Adipocyte (in vitro differentiated cells): Measurements from ENCODE around the gene CDH5.
A peak's percentile ranks its signal among the peaks of the same experiment; 100 is the strongest.

Source experiments
- DNase-seq: peaks from one replicate; pipeline ENCODE4 v3.0.0-alpha.2; 2015; ENCODE audit warnings: low read depth
- H3K27me3 ChIP-seq: replicated peaks from 2 replicates; pipeline ENCODE4 v1.7.0; 2013; ENCODE audit warnings: mild to moderate bottlenecking, low read length, moderate library complexity; ENCODE audit not compliant: control insufficient read depth, insufficient read depth
- H3K36me3 ChIP-seq: 2 replicates; pipeline ENCODE4 v1.7.0; 2013; ENCODE audit warnings: low read length, mild to moderate bottlenecking, moderate library complexity; ENCODE audit not compliant: control insufficient read depth, insufficient read depth, severe bottlenecking
- H3K4me1 ChIP-seq: 2 replicates; pipeline ENCODE4 v1.7.0; 2013; ENCODE audit warnings: mild to moderate bottlenecking, low read length, moderate library complexity; ENCODE audit not compliant: control insufficient read depth, insufficient read depth
- H3K4me3 ChIP-seq: 2 replicates; pipeline ENCODE4 v1.7.0; 2013; ENCODE audit warnings: mild to moderate bottlenecking, low read length, moderate library complexity
- H3K9ac ChIP-seq: 2 replicates; pipeline ENCODE4 v1.7.0; 2013; ENCODE audit warnings: mild to moderate bottlenecking, low read length, moderate library complexity
- H3K9me3 ChIP-seq: 2 replicates; pipeline ENCODE4 v1.7.0; 2013; ENCODE audit warnings: mild to moderate bottlenecking, low read length, moderate library complexity; ENCODE audit not compliant: control insufficient read depth

The CDH5 gene

DNA sequence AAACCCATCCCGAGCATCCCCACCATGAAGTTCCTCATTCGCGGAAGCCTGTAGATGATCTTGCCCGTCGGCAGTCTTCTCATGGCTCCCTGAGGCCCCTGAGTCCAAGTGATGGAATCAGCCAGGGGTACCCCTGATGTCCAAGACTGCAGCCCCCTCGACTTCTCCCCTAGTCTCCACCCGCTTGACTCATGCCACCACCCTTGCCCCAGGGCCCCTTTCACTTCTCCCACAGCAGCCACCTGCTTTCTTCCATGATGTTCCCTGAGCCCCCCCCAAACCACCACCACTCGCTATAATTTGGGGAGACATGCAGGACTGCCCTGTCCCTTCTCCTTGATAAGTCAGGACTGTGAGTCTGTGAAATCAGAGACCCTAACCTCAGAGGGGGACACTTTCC lies 72.0 kb downstream of the CDH5 start:
- no peak overlapping the region for H3K4me3 ChIP-seq
- DNase-seq, result no peak
- H3K9me3 ChIP-seq, result no peaks in the 10 kb centered on the region
- H3K36me3 ChIP-seq, result no peaks in the 10 kb centered on the region
- H3K27me3 ChIP-seq, result peaks cover 3% of the 10 kb centered on the region
- H3K9ac ChIP-seq, result no peak overlapping the region
- H3K4me1 ChIP-seq, result peaks cover 13% of the 10 kb centered on the region

DNA sequence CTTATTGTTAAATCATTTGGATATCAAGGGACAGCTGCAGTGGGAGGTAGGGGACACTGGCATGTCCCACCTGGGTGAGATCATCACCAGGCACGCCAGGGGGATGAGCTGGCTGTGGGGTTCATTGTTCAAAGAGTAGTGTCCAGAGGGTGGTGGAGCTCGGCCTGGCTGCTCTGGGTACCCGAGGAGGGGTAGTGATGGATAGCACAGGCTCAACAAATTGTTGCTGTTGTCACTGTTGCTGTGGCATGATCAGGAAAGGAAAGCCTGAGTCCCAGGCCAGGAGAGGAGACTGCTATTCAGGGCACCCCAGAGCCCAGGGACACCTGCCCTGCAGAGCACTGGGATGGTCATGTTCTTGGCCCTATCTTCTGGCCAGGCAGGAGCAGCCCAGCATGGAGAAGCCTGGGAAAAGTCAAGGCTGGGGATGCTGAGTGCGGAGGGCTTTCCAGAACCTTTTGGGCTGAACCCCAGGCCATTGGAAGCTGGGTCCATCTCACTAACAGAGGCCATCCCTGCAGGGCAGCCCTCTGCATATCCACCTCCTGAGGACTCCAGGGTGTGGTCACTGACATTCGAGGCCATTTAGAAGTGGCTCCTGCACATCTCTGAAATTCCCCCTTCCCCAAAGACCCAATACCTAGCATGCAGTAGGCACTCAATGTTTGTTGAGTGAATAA lies 72.7 kb downstream of the CDH5 start:
- Histone ChIP-seq H3K4me1 (peaks cover 13% of the 10 kb centered on the region), H3K4me3 (no peak overlapping the region), H3K27me3 (peaks cover 3% of the 10 kb centered on the region), H3K36me3 (no peaks in the 10 kb centered on the region), H3K9me3 (no peaks in the 10 kb centered on the region), H3K9ac (no peak overlapping the region)
- no peak for DNase-seq

DNA sequence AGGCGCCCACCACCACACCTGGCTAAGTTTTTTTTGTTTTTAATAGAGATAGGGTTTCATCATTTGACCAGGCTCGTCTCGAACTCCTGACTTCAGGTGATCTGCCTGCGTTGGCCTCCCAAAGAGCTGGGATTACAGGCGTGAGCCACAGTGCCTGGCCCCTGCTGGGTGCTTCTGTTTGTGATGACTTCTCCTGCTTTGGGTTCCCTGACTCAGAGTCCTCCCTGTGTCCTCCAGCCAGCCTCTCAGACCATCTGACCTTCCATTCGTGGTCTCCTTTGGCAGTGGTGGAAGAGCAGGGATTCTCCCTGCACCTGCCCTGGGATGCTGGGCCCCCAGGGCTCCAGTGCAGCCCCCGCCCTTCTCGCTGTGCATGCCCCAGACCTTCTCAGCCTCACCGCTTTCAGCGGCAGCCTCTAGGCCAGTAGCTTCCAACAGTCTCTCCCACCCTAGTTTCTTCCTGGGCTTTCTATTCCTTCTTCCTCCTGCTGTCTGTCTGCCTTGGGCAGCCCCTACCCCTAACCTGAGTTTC lies 73.8 kb downstream of the CDH5 start:
- Histone ChIP-seq H3K4me3 (no peak overlapping the region), H3K27me3 (peaks cover 3% of the 10 kb centered on the region), H3K9me3 (no peaks in the 10 kb centered on the region), H3K9ac (no peak overlapping the region), H3K36me3 (no peaks in the 10 kb centered on the region), H3K4me1 (peaks cover 13% of the 10 kb centered on the region)
- DNase-seq, result no peak

DNA sequence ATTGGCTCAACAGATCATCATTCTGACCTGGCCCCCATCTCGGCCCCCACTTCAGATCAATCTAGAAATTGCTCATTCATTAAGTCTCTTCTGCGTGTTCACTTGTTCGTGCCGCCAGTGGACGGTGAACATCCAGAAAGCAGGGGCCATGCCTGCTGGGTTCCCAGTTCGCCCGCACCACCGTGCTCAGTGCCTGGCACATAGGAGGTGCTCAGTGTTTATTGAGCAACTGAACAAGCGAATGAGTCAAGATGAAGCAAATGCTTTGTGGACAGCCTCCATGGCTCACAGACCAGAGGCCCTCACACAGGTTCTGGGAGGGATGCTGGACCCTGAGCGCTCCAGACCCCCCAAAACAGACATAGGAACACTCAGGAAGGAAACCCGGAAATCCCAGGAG lies 74.5 kb downstream of the CDH5 start:
- DNase-seq, result no peak
- H3K9me3 ChIP-seq, result no peaks in the 10 kb centered on the region
- H3K27me3 ChIP-seq, result peaks cover 3% of the 10 kb centered on the region
- peaks cover 13% of the 10 kb centered on the region for H3K4me1 ChIP-seq
- H3K36me3 ChIP-seq, result no peaks in the 10 kb centered on the region
- no peak overlapping the region for H3K9ac ChIP-seq
- H3K4me3 ChIP-seq, result no peak overlapping the region

DNA sequence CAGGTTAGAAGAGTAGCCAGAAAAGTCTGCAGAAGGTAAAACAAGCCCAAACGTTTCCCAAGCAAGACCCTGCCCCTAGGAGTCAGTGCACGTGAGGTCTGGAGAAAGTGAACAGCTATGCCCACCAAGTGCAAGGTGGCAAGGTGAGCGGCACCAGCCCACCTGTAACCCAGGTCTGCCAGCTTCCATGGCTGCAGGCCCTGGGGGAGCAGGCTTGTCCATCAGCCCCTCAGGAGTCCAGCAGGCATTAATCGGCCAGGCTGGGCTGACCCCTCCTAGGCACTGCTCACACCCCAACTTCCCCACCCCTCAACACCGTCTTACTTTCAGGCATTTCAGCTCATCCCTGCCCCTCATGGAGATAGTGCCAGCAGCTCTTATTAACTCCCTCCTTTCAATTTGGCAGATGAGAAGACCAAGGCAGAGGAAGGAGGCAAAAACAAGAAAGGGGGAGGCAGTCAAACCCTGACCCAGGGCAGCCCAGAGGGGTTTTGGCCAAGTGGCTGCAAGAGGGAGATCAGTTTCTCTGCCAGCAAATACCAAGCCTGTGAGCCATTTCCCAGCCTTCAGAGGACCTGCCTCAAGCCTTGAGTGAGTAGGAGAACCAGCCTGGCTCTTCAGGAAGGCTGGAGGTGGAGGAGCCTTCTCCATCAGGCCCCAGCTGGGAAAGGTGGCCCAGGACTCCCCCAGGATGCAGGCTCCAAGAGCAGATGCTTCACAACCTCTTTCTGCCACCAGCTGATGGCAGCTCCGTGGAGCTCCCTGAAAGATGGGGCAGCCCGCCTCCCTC lies 75.3 kb downstream of the CDH5 start:
- no peak overlapping the region for H3K9ac ChIP-seq
- peak; percentile 61 for DNase-seq
- no peak overlapping the region for H3K4me3 ChIP-seq
- H3K9me3 ChIP-seq, result no peaks in the 10 kb centered on the region
- peaks cover 3% of the 10 kb centered on the region for H3K27me3 ChIP-seq
- H3K4me1 ChIP-seq, result peaks cover 13% of the 10 kb centered on the region
- no peaks in the 10 kb centered on the region for H3K36me3 ChIP-seq

DNA sequence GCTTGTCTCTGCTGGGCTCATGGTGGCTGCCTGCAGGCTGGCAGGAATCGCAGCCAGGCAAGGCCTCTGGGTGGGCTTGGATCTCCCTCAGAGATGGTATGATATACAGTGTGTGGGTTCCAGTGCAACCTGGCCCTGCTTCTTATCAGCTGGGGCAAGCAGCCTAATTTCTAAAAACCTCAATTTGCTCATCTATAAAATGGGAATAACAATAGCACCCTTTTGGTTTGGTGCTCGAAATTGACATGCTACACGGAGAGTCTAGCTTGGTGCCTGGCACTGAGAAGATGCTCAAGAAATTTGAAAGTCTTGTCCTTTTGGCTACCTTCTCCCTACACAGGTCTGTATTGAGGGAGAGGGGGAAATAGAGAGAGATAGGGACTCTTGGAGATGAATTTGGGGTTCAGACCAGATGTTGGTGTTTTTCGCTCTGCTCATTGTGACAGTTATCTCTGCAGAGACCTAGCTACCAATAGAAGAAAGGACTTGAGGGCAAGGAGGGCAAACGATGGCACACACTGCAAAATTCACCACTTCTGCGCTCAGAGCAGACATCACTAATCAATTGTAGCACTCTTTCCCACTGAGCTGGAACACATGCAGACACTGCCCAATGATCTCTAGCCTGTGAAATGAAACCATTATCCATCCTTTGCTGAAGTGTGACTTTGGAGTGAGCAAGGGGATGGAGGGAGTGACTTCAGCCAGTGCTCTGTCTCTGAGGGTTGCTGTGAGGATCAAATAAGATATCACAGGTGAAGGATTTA lies 76.2 kb downstream of the CDH5 start:
- H3K4me1 ChIP-seq, result peaks cover 13% of the 10 kb centered on the region
- peaks cover 3% of the 10 kb centered on the region for H3K27me3 ChIP-seq
- no peak overlapping the region for H3K4me3 ChIP-seq
- DNase-seq, result no peak
- H3K9ac ChIP-seq, result no peak overlapping the region
- H3K36me3 ChIP-seq, result no peaks in the 10 kb centered on the region
- H3K9me3 ChIP-seq, result no peaks in the 10 kb centered on the region

DNA sequence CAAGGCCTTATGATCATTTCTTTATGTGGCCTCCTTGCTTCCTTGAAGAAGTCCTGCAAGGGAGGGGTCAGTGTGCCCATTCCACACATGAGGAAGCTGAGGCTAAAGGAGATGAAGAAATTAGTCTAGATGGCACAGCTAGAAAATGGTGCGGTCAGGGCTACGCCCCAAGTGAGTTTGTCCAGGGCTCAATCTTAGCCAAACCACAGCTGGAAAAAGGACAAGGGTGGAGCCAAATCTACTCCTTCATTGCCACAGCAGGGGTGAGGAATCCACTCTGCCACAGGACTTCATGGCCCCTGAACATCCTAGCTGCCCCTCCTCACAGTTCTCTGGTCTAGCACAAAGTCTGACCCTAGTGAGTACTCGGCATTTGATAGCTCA lies 76.8 kb downstream of the CDH5 start:
- no peak overlapping the region for H3K4me3 ChIP-seq
- peaks cover 13% of the 10 kb centered on the region for H3K4me1 ChIP-seq
- H3K27me3 ChIP-seq, result peaks cover 3% of the 10 kb centered on the region
- no peaks in the 10 kb centered on the region for H3K9me3 ChIP-seq
- no peak for DNase-seq
- no peak overlapping the region for H3K9ac ChIP-seq
- H3K36me3 ChIP-seq, result no peaks in the 10 kb centered on the region

DNA sequence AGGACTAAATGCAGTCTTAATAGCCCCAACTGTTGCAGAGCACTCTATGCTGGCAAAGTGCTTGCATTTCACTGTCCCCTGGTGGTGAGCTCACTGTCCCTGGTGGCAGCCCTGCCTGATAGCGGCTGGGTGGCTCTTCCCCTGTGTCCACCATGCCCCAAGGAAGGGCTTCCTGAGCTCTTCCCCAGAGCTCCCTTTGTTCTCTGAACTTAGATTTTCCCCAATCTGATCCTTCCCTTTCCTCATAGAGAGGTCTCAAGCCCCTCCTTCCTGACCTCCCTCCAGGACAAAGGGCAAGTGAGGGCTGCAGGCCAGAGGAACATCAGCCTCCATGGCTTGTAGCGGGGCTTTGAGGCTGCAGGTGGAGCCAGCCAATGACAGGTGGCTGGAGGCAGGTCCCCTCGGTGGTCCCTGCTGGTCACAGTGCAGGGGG lies 77.6 kb downstream of the CDH5 start:
- DNase-seq, result no peak
- H3K9me3 ChIP-seq, result no peaks in the 10 kb centered on the region
- H3K36me3 ChIP-seq, result no peaks in the 10 kb centered on the region
- no peak overlapping the region for H3K9ac ChIP-seq
- H3K4me3 ChIP-seq, result no peak overlapping the region
- peaks cover 3% of the 10 kb centered on the region for H3K27me3 ChIP-seq
- peaks cover 13% of the 10 kb centered on the region for H3K4me1 ChIP-seq

DNA sequence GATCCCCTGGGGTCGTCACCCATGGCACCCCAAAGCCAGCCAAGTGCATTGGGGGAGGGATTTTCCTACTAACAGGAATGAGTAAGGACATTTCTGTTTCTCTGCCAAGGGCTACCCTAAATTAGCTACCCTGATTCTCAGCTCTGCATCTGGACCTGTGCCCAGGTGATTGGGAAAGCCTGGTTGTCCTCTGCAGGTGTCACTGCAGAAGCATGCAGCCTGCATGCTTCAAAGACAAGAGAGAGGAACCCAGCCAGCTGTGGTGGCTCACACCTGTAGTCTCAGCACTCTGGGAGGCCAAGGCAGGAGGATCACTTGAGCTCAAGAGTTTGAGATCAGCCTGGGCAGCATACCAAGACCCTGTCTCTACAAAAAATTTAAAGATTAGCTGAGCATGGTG lies 80.2 kb downstream of the CDH5 start:
- DNase-seq, result no peak
- H3K36me3 ChIP-seq, result no peaks in the 10 kb centered on the region
- no peak overlapping the region for H3K9ac ChIP-seq
- no peak overlapping the region for H3K4me3 ChIP-seq
- H3K9me3 ChIP-seq, result no peaks in the 10 kb centered on the region
- H3K27me3 ChIP-seq, result no peaks in the 10 kb centered on the region
- peaks cover 9% of the 10 kb centered on the region for H3K4me1 ChIP-seq

DNA sequence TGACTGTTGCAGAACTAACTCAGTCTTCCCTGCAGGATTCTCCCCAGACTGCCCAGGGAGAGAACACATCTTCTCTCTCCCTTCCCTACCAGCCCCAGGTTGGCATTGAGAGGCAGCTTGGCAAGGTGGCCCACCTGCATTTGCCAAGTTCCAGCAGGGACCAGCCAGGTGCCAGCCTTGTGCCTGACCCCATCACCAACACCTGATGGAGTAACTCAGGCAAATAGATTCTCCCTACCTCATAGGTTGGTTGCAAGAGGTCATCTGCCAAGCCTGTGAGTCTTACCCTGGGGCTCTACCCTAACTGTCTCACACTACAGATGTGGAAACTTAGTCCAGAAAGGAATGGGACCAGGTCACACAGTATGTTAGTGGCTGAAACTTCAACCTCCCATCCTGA lies 81.0 kb downstream of the CDH5 start:
- Histone ChIP-seq H3K4me3 (no peak overlapping the region), H3K4me1 (peaks cover 5% of the 10 kb centered on the region)

DNA sequence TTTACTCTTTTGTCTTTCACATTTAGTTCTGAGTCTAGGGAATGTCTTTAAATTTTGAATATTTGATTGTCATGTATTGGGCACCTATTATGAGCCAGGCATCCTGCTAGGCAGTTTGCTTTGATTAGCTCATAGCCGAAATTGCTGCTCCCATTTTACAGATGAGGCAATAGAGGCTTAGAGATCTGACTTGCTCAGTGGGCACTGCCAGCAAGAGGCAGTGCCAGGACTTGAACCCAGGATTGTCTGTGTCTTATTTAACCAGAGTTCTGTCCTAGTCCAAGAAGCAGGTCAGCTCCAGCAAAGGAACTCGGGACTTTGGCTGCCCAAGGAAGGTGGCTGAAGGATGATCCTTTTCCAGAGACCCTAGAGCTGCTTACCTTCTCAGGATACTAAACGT lies 85.1 kb downstream of the CDH5 start:
- no peaks in the 10 kb centered on the region for H3K27me3 ChIP-seq
- no peaks in the 10 kb centered on the region for H3K9me3 ChIP-seq
- no peak overlapping the region for H3K4me3 ChIP-seq
- no peak overlapping the region for H3K9ac ChIP-seq
- H3K36me3 ChIP-seq, result no peaks in the 10 kb centered on the region
- no peak for DNase-seq
- H3K4me1 ChIP-seq, result no peaks in the 10 kb centered on the region

More for the DNA sequence above, 81.0 kb downstream of the CDH5 start:
- no peaks in the 10 kb centered on the region for H3K36me3 ChIP-seq
- no peaks in the 10 kb centered on the region for H3K27me3 ChIP-seq
- no peaks in the 10 kb centered on the region for H3K9me3 ChIP-seq
- DNase-seq, result no peak
- H3K9ac ChIP-seq, result no peak overlapping the region
